Measurements from ENCODE around the gene IDH3A.

Gene IDH3A

GRCh38 chr15:78204351-78205309 lies 55.5 kb downstream of the IDH3A start:
- DNase-seq = no peak

- no peak for DNase-seq
These were observed 56.2 kb downstream of the IDH3A start for GRCh38 chr15:78205337-78205736.

GRCh38 chr15:78205856-78206255 lies 56.7 kb downstream of the IDH3A start:
- no peak for DNase-seq

DNA sequence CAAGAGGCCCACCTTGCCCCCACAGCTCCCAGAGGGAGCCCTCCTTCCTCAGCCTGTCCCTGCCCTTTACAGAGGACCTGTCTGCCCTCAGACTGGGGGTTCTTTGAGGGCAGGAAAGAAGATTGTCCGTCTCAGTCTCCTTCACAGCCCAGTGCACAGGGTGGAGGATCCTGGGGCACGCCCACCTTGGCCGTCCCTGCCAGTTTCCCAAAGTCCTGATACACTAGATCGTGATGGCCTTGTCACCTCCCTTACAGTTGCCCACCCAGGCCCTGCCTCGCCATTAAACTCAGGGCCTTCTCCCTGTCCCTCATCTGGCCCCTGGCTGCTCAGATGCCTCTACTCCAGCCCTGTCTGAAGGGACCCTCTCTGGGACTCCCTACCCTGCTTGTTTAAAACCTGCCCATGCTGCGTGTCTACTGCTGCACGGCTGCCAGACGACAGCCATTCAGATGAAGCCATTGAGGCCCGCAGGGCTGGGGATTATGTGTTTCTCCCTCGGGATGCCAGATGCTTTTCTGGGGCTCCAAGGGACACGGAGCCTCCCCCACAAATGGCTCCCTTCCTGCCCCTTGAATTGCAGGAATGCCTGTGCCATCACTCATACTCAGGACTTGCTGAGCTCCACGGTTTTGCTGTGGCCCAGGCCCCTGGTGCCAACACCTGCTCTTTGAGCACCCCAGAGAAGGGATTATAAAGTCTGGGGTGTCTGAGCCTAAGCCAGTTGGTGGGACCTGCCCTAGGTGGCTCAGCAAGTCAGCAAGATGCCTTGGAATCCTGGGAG lies 57.4 kb downstream of the IDH3A start:
- DNase-seq = no peak

- no peak for DNase-seq
These were observed 57.9 kb downstream of the IDH3A start for GRCh38 chr15:78207110-78207458.

DNA sequence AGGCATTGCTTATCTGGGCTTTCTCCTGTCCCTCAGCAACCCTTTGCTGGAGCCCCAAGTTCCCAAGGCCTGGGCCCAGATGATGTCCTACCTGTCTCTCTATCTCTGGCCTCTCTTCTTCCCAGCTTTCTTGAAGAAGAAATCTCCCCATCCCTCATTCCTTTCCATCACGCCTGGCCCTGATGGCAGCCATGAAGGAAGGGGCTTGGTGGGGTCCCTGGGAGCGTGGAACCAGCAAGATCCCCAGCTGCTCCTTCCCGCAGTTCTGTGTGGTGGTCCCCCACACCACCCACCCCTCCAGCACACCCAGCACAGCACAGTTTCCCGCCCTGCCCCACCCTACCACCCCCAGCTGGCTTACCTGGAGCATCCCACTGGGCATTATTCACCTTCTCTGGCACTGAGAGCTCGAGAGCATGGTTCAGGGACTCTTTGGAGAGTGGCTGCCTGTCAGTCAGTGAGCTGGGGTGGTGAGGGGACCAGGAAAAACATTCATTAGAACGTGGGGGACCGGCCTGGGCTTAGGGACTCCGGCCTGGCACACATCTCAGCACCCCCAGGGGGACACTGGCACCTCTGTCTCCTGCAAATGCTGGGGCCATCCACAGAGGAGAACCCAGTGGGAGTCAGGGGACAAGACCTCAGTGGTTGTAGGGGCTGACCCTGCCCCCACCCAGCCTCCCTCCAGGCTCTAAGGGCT lies 58.6 kb downstream of the IDH3A start:
- no peak for DNase-seq

DNA sequence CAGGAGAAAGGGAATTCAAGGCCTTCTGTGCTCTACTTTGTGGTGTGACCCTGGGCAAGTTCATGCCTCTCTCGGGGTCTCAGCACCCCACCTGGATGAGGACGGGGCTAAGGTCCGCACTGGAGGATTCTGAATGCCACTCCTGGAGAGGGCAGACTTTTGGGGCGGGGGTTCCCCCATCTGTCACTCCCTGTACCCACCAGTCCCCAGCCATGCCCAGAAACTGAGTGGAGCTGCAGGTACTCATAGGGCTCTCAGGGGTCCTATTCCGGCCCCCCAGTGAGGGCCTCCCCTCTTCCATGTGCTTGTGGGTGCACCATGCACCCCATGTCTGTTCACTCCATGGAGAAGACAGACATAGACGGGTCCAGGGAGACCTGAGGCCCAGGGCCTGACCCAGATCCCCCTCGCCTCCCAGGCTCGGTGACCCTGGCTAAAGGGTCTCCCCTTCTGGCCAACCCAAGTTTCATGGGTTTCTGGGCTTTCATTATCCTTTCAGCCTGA lies 59.2 kb downstream of the IDH3A start:
- no peak for DNase-seq

DNA sequence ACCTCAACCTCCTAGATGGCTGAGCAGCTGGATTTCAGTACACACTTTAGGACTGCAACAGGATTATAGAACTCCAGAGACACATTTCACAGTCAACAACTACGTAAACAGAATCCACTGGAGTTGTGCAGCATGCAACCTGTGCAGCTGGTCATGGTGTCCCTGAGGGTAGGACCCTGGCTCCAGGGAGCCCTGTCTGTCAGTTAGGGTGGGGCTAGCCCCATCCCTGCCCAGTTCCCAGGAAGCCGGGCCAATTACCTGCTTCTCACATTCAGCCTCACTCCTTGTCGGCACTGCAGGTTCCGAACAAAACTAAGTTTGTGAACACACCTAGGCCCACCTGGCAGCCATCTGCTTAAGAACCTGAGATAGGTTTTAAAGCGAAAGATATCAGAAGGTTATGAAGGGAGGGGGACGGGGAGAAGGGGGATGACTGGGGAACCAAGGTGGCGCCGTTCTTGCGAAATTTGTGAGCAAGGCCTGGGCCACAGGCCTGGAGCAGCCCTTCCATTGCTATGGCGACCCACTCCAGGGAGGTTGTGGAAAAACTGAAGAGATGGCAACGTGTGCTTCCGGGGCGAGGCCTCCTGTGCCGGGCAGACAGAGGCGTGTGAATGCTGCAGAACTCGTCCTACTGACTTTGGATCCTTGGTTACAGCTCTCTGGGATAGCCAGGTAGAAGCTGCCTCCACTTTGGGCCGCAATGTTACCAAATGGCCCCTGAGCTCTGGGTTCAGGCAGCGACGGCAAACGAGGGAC lies 59.9 kb downstream of the IDH3A start:
- DNase-seq = no peak

DNA sequence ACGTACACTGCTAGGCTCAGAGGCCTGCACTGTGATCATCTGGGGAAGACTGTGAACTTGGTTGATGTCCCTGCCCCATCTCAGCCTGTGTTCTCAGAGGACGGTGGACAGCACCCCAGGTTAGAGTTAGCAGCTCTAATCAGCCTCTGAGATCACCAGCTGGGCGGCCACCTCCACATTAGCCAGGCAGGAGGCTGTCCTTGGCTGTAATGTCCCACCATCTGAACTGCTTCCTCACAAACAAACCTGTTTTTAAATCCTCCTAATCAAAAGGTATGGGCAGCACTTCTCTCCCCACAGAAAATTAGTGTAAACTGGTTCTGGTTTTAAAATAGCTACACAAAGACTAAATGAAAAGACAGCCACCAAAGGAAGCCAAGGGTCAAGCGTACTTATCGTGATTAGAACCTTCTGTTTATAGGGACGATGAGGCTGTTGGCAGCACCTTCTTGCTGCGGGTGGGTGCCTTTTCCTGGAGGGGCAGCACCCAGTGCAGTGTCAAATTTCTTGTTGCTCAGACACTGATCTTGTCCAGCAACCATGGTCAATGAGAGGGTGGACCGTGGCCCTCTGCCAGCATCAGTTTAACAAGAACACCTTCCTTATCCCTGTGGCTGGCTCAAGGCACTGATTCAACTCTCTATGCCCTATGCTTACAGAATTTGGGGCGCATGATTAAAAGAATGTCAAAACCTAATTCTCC lies 60.6 kb downstream of the IDH3A start:
- DNase-seq = no peak

- DNase-seq = no peak
These were observed 61.2 kb downstream of the IDH3A start for GRCh38 chr15:78210349-78210717.

- DNase-seq = no peak
These were observed 62.2 kb downstream of the IDH3A start for GRCh38 chr15:78211189-78211921.

- no peak for DNase-seq
These were observed 62.8 kb downstream of the IDH3A start for GRCh38 chr15:78212008-78212407.

- no peak for DNase-seq
These were observed 63.6 kb downstream of the IDH3A start for GRCh38 chr15:78212546-78213424.

DNA sequence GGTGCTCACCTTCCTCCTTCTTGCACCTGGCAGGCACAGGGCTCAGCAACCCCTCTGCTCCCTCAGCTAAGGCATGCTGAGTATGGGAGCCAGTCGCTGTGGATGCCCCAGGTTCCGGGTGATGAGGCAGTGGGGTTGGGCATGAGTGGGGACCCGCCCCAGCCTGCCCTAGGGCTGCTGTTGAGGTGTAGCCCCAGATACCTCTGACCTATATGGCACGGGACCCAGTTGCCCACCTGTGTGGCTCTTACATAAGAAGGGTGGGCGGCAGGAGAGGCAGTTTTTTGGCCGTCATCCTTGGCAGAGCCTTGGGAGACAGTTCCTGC lies 64.2 kb downstream of the IDH3A start:
- DNase-seq = no peak

GRCh38 chr15:78213956-78214355 lies 64.8 kb downstream of the IDH3A start:
- DNase-seq = no peak

- DNase-seq = no peak
These were observed 67.3 kb downstream of the IDH3A start for GRCh38 chr15:78216276-78217104.

GRCh38 chr15:78220713-78221112 lies 71.6 kb downstream of the IDH3A start:
- DNase-seq = no peak

Measured in stimulated activated naive CD4-positive, alpha-beta T cell treated with Interleukin-2 at 50 U/mL for 16 hours (primary cell).